K562 (cell line): Measurements from ENCODE around the gene SREBF1. TPM values are rescaled to one million over a fixed set of nuclear protein-coding genes. Genes with fewer than 3 reads are reported as not detected.

Experiments
- ATAC-seq: fragments of 200-7000 bp; cut with Tn5 transposase; 3 replicates; pipeline ENCODE4 v1.9.1; 2020; ENCODE audit warnings: moderate library complexity
- BruUV-seq: library from RNA; stranded (reverse); fragments of 400-500 nt; replicated peaks from 2 replicates; lab custom pipeline; 2021; lab: Mats Ljungman, UMichigan
- CTCF ChIA-PET: fragments of 300-600 bp; formaldehyde crosslinking; extraction: SDS; loops from one replicate; lab custom pipeline; 2021; ENCODE audit warnings: low intra/inter-chr PET ratio; lab: Yijun Ruan, JAX
- POLR2A ChIA-PET: fragments of 300-600, 350-650 bp; sonication (Branson Sonifier 250); formaldehyde crosslinking; extraction: SDS; loops from one replicate; lab custom pipeline; 2021; ENCODE audit warnings: antibody characterized with exemption, inconsistent platforms; lab: Yijun Ruan, JAX
- DNase-seq, 4 experiments: peaks; one replicate each; pipeline versions ENCODE4 v3.0.0 to v3.0.0-alpha.2; 2011 to 2018; ENCODE audit warnings: low spot score in 3 of 4, mixed read lengths in 3 of 4; ENCODE audit errors: extremely low read depth in 1 of 4
- FAIRE-seq: peaks from 2 replicates; lab custom pipeline; 2011; peaks lifted over from hg19 to GRCh38; lab: Jason Lieb, UNC
- H2AFZ ChIP-seq: 2 replicates; pipeline ENCODE4 v1.6.0; 2011; ENCODE audit warnings: low read depth, low read length, control low read depth, inconsistent platforms
- H3K27ac ChIP-seq: fragments of 200-600 bp; 3 replicates; pipeline ENCODE4 v1.8.0; 2011; ENCODE audit warnings: low read depth, mild to moderate bottlenecking, control low read depth, inconsistent platforms, low read length, moderate library complexity, mixed read lengths; ENCODE audit errors: extremely low read depth
- H3K27me3 ChIP-seq, 2 experiments: fragments of 300-600 bp in 1 of 2; 2 replicates in 1 of 2; 3 replicates in 1 of 2; pipeline versions ENCODE4 v1.6.0 to v1.8.0; 2011; ENCODE audit warnings: inconsistent platforms in 2 of 2, low read length in 2 of 2, mild to moderate bottlenecking in 1 of 2, mixed read lengths in 1 of 2, moderate library complexity in 1 of 2; ENCODE audit not compliant: control insufficient read depth in 2 of 2, insufficient read depth in 2 of 2
- H3K36me3 ChIP-seq: fragments of 300-600 bp; 3 replicates; pipeline ENCODE4 v1.8.0; 2011; ENCODE audit warnings: mild to moderate bottlenecking, low read length, inconsistent platforms; ENCODE audit not compliant: control insufficient read depth, insufficient read depth
- H3K4me1 ChIP-seq, 2 experiments: fragments of 200-600 bp in 1 of 2; replicated peaks in 1 of 2; 2 replicates in 1 of 2; 3 replicates in 1 of 2; pipeline versions ENCODE4 v1.5.1 to v1.8.0; 2011; ENCODE audit warnings: inconsistent platforms in 2 of 2, low read length in 2 of 2, mild to moderate bottlenecking in 1 of 2, mixed read lengths in 1 of 2, moderate library complexity in 1 of 2; ENCODE audit not compliant: control insufficient read depth in 2 of 2, insufficient read depth in 2 of 2
- H3K4me2 ChIP-seq: 2 replicates; pipeline ENCODE4 v1.6.1; 2011; ENCODE audit warnings: low read length, control low read depth, inconsistent platforms, mixed read lengths; ENCODE audit not compliant: insufficient read depth
- H3K4me3 ChIP-seq: fragments of 200-600 bp; sonication (generic), shearing (Covaris generic); 2 replicates; pipeline ENCODE4 v1.5.1; 2016; ENCODE audit warnings: control low read depth, inconsistent platforms
- H3K79me2 ChIP-seq: fragments of 200-600 bp; 3 replicates; pipeline ENCODE4 v1.8.0; 2011; ENCODE audit warnings: low read length, inconsistent platforms; ENCODE audit not compliant: control insufficient read depth, insufficient read depth
- H3K9ac ChIP-seq, 2 experiments: 2 replicates each; pipeline versions ENCODE4 v1.6.0 to v1.6.1; 2011; ENCODE audit warnings: low read depth in 2 of 2, low read length in 2 of 2, control low read depth in 1 of 2, inconsistent platforms in 1 of 2, mild to moderate bottlenecking in 1 of 2, mixed read lengths in 1 of 2; ENCODE audit not compliant: insufficient read depth in 1 of 2
- H3K9me1 ChIP-seq: one replicate; pipeline ENCODE4 v1.6.0; 2011; ENCODE audit warnings: inconsistent platforms, mild to moderate bottlenecking, low read length, moderate library complexity; ENCODE audit not compliant: control insufficient read depth, insufficient read depth
- H3K9me3 ChIP-seq: replicated peaks from 2 replicates; pipeline ENCODE4 v1.5.1; 2011; ENCODE audit warnings: low read depth, low read length, inconsistent platforms; ENCODE audit not compliant: control insufficient read depth, insufficient read depth
- H4K20me1 ChIP-seq: replicated peaks from 2 replicates; pipeline ENCODE4 v1.6.1; 2011; ENCODE audit warnings: low read length, inconsistent platforms, mixed read lengths; ENCODE audit not compliant: control insufficient read depth, insufficient read depth
- BCOR ChIP-seq: fragments of 450-650 bp; IDR thresholded peaks from 2 replicates; pipeline ENCODE4 v1.6.1; 2016
- DPF2 ChIP-seq: fragments of 450-650 bp; IDR thresholded peaks from 2 replicates; pipeline ENCODE4 v1.6.1; 2016
- FOXA3 ChIP-seq, 2 experiments: fragments of 450-650 bp in 1 of 2; sonication (generic) in 1 of 2; formaldehyde crosslinking; IDR thresholded peaks in 1 of 2; conservative IDR thresholded peaks in 1 of 2; 2 replicates each; pipeline versions ENCODE4 v1.4.0 to v1.8.0; 2020 to 2022; ENCODE audit warnings: mild to moderate bottlenecking in 2 of 2, missing genetic modification reagents in 1 of 2
- KDM1A ChIP-seq, 2 experiments: fragments of 450-650 bp; IDR thresholded peaks; 2 replicates each; pipeline ENCODE4 v1.6.1; 2016; ENCODE audit warnings: mild to moderate bottlenecking in 2 of 2
- RBM22 ChIP-seq: fragments of 200-400 bp; formaldehyde crosslinking; IDR thresholded peaks from 2 replicates; pipeline ENCODE4 v1.6.1; 2018; ENCODE audit warnings: low read length, low read depth; ENCODE audit not compliant: poor library complexity, severe bottlenecking
- RBM25 ChIP-seq: fragments of 200-400 bp; formaldehyde crosslinking; IDR thresholded peaks from 2 replicates; pipeline ENCODE4 v1.6.1; 2018; ENCODE audit warnings: low read length, low read depth, moderate library complexity; ENCODE audit not compliant: severe bottlenecking
- RCOR1 ChIP-seq, 2 experiments: IDR thresholded peaks; 2 replicates each; pipeline ENCODE4 v1.6.1; 2012; ENCODE audit warnings: low read depth in 2 of 2, low read length in 2 of 2, borderline replicate concordance in 1 of 2, improper control_type of control experiment in 1 of 2
- SMAD1 ChIP-seq: fragments of 150-350 bp; IDR thresholded peaks from 2 replicates; pipeline ENCODE4 v1.6.1; 2014; ENCODE audit warnings: low read length, low read depth; ENCODE audit not compliant: partially characterized antibody
- SMARCA5 ChIP-seq: fragments of 450-650 bp; IDR thresholded peaks from 2 replicates; pipeline ENCODE4 v1.6.1; 2016
- ZFP36 ChIP-seq: fragments of 150-350 bp; IDR thresholded peaks from 2 replicates; pipeline ENCODE4 v1.6.1; 2018; ENCODE audit warnings: low read length, low read depth; ENCODE audit not compliant: partially characterized antibody
- ZHX1 ChIP-seq: fragments of 150-350 bp; conservative IDR thresholded peaks from 2 replicates; pipeline ENCODE4 v1.6.1; 2014; ENCODE audit warnings: low read length
- ZNF146 ChIP-seq: IDR thresholded peaks from one replicate; pipeline ENCODE4 v1.6.1; 2018; ENCODE audit warnings: missing compliant biosample characterization; ENCODE audit not compliant: unreplicated experiment
- WGBS: fragments of 100-300 bp; shearing (Covaris generic); methylation state at CpG from one replicate; pipeline ENCODE4 v1.1.6; 2016; ENCODE audit warnings: low coverage, mixed read lengths; ENCODE audit not compliant: insufficient coverage; ENCODE audit errors: missing lambda C conversion rate; 5-methylcytosine and 5-hydroxymethylcytosine counted together
- in situ Hi-C: fragments of 300-500 bp; cut with MboI; formaldehyde crosslinking; loops from 4 replicates; pipeline ENCODE4 v1.15.0; 2018; ENCODE audit warnings: inconsistent platforms, mixed read lengths
- intact Hi-C: fragments of 100-400 bp; cut with micrococcal nuclease; formaldehyde crosslinking; loops from 2 replicates; pipeline ENCODE4 v1.14.2; 2022
- polyA plus RNA-seq, 8 experiments: library from polyadenylated mRNA; depleted of rRNA in 4 of 8; stranded (reverse) in 5 of 8; unstranded in 3 of 8; fragments of >200 nt; fragmentation: Nextera tagmentation in 2 of 8; fragmentation: Illumina TruSeq in 1 of 8; extraction: Ambion mirVana in 2 of 8; extraction: Trizol in 1 of 8; gene quantifications; 2 replicates each; pipeline versions ENCODE4 v1.2.1 to v1.2.3, GENCODE V29; 2011 to 2014; ENCODE audit warnings: inconsistent platforms in 1 of 8, missing spikeins in 1 of 8
- total RNA-seq, 7 experiments: library from RNA; depleted of rRNA in 6 of 7; stranded (reverse); fragments of >200 nt in 6 of 7; fragmentation: Illumina TruSeq in 2 of 7; extraction: Trizol in 2 of 7; gene quantifications; 2 replicates each; pipeline versions ENCODE4 v1.2.1 to v1.2.3, GENCODE V29; 2011 to 2021; ENCODE audit warnings: low replicate concordance in 1 of 7

SREBF1 gene
- total and polyA plus RNA-seq, 9 of the 15 experiments (the other 6 are each of a cell fraction or from before 2014, with no cell fraction given) = 1.6 to 169 (median 69.4) TPM

GRCh38 chr17:17833658-17834357 is 3.0 kb downstream of the SREBF1 start (continued):
- TF ChIP-seq DPF2 = peak; percentile 18; the same call in 1 of the 2 replicates

- Histone ChIP-seq H4K20me1 (peaks cover 26% of the 10 kb centered on the region; the same call in 1 of the 2 replicates), H3K27me3 (no peaks in the 10 kb centered on the region), H3K4me1 (peaks cover 42 to 53% of the 10 kb centered on the region in 2 experiments; a peak in 4 of 5 replicates), H3K4me2 (no peak overlapping the region), H3K9ac (peak overlapping the region in 1 of 2 experiments; percentile 53; a peak in 2 of 4 replicates), H3K9me1 (no peaks in the 10 kb centered on the region), H3K4me3 (no peak overlapping the region), H3K27ac (no peak overlapping the region; the same call in 2 of the 3 replicates), H2AFZ (no peak overlapping the region), H3K36me3 (peaks cover 73% of the 10 kb centered on the region; the same call in 2 of the 3 replicates), H3K9me3 (no peaks in the 10 kb centered on the region), H3K79me2 (peaks cover 96% of the 10 kb centered on the region)
- intact Hi-C loops (no loop called here), in situ Hi-C loops (no loop called here)
- TF ChIP-seq RBM25 = peak; percentile 86
- TF ChIP-seq KDM1A (IDR thresholded peaks at IDR 0.05) = peak; percentile 47; a peak in 3 of 4 replicates
- TF ChIP-seq SMARCA5 = 0 out of 2 replicates have a peak, but pooled peaks have one; percentile 18
- 0 out of 4 replicates have a peak, but pooled peaks of 1 of the 2 experiments have one; percentile 17 for TF ChIP-seq RCOR1 (IDR thresholded peaks at IDR 0.05; ENCODE audit: borderline replicate concordance in 1 of 2, low read depth in 2 of 2, low read length in 2 of 2)
- TF ChIP-seq RBM22 = no peak
- no peak for TF ChIP-seq ZHX1
- 0 out of 4 replicates have a peak, but pooled peaks of 1 of the 2 experiments have one; percentile 44 for TF ChIP-seq FOXA3 (CRISPR knock-in tag; conservative IDR thresholded peaks at IDR 0.05 in 1 of 2, IDR thresholded peaks at IDR 0.05 in 1 of 2)
- TF ChIP-seq ZFP36 = peak; percentile 83
- no peak for TF ChIP-seq SMAD1
- TF ChIP-seq BCOR = peak; percentile 80
- TF ChIP-seq ZNF146 = peak; percentile 3
- ChIA-PET POLR2A (interaction anchor here (0.5 to 2.2 kb wide), 3 partner anchors 11 to 87 kb away, joined by 3 to 9 read pairs (median 3); no protein-coding TSS in a partner anchor), CTCF (no interaction called here)
- WGBS = 75% methylated on average over 1 of the region's 2 CpGs
- no peak for ATAC-seq
- DNase-seq = no peak
- no TSS peak for BruUV-seq
- no peak for FAIRE-seq
These were observed 4.8 kb downstream of the SREBF1 start for GRCh38 chr17:17832032-17832363.
